GM12892 (cell line): Measurements from ENCODE around the gene STPG2.

Source experiments
- POLR2A ChIP-seq: IDR thresholded peaks from 2 replicates; pipeline ENCODE4 v1.6.1; 2011; ENCODE audit warnings: low read depth, low read length, control low read depth
- POLR2AphosphoS5 ChIP-seq: IDR thresholded peaks from 2 replicates; pipeline ENCODE4 v1.6.1; 2011; ENCODE audit warnings: low read depth, low read length, control low read depth
- TAF1 ChIP-seq: IDR thresholded peaks from 2 replicates; pipeline ENCODE4 v1.6.1; 2011; ENCODE audit warnings: low read depth, mild to moderate bottlenecking, control low read depth, low read length, borderline replicate concordance

GRCh38 chr4:97589481-97590196 is 553.6 kb downstream of the STPG2 start:
- TF ChIP-seq POLR2A, result no peak
- TF ChIP-seq POLR2AphosphoS5, result no peak
- no peak for TF ChIP-seq TAF1
